Raji (cell line): ENCODE data around the gene ZCCHC24.

Source experiments
- POLR2A ChIP-seq: IDR thresholded peaks from 2 replicates; pipeline ENCODE4 v1.6.1; 2011; ENCODE audit warnings: low read depth, low read length, control low read depth; ENCODE audit not compliant: insufficient read depth

Gene ZCCHC24

GRCh38 chr10:79397575-79398303 lies 47.7 kb downstream of the ZCCHC24 start:
- no peak for TF ChIP-seq POLR2A

- no peak for TF ChIP-seq POLR2A
Measured at GRCh38 chr10:79397051-79397450, 48.4 kb downstream of the ZCCHC24 start.

DNA sequence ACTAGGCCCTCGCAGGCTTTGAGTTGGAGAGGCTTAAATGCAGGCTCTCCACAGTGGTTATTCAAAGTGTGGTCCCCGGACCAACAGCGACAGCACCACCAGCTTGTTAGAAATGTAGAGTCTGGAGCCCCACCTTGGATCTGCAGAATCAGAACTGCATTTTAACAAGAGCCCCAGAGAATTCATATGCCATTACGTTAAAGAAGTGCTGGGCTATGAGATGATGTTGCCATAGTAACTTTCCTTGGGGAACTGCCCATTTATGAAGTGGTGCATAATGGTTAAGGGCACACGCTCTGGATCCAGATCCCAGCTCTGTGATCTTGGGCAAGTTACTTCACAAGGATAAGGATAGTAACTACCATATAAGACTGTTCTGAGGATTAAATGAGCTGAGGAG lies 48.9 kb downstream of the ZCCHC24 start:
- no peak for TF ChIP-seq POLR2A

DNA sequence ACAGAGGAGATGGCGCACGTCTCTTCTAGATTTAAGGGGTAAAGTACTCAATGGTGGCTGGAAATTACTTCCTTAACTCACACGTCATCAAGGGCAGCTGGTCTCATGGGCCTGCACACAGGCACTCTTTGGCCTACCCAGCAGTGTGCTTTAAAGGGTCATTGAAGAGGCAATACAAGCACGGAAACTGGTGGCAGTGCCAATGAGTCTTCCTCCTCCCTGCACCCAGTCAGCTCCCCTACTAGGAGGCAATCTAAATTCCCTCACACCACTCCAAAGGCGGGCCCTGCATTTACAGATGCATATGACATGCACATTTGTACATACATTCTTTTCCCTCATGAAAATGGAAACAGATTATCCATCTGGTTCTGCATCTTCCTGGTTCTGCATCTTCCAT lies 50.8 kb downstream of the ZCCHC24 start:
- no peak for TF ChIP-seq POLR2A

GRCh38 chr10:79393924-79394610 lies 51.4 kb downstream of the ZCCHC24 start:
- no peak for TF ChIP-seq POLR2A

- TF ChIP-seq POLR2A = no peak
Measured at GRCh38 chr10:79393221-79393923, 52.1 kb downstream of the ZCCHC24 start.

DNA sequence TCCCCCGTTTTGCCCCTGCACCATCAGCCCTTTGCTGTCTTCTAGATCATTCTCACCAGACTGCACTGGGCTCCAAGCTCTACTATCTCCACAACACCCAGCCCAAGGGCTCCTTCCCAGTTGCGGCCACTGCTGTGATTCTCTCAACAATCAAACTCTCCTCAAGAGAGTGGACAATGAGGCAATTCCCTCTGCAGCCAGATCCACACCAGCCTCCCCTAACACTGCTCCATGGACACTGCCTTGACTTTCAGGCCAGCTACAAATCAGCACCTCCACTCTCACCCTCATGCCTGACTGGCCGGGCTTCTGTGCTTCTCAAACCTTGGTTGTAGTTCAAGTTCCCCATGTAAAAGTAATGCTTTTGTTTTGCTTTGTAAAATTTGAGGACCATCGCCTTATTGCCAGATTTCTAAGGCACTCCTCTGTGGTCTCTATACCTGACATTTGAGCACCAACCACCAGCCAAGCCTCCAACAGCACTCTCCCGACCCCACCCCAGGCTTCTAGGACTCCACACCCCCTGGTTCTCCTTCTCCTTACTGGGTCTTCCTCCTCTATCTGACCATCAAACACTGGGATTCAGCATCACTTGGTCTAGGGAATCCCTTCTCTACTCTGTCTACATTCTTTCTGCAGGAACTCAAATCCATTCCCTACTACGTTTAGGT lies 52.8 kb downstream of the ZCCHC24 start:
- TF ChIP-seq POLR2A = no peak

- no peak for TF ChIP-seq POLR2A
Measured at GRCh38 chr10:79392020-79392398, 53.4 kb downstream of the ZCCHC24 start.

DNA sequence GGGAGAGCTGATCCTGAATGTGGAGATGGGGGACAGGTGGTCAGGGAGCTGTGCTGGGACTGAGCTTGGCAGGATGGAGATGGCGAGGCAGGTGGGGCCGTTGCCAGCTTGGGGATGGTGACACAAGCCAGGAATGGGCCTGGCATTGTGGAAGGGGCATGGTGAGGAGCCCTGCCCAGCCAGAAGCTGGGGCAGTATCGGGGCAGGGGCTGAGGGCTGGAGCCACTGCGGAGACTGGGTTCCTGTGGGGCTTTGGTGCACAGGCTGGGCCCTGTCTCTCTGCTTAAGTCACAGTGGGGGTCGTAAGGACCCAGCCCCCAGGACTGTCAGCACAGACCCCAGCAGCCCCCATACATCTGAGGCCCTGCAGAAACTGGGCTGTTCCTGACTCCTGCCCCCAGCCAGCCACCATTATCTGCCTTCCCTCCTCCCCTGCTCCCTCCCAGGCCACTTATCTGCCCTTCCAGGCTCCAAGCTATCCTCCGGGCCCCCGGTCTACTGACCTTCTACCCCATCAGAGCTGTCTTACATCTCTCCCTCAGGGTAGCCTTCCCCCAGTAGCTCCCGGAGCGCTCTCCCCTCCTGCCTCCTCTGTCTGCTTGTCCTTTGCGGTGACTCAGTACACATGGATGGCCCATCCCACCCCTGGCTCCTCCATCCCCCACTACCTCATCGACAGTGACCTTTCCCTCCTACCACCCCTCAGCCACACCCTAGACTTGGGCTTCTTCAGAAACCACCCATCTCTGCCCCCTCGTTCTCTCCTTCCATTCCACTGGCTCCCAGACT lies 54.0 kb downstream of the ZCCHC24 start:
- TF ChIP-seq POLR2A = no peak

- no peak for TF ChIP-seq POLR2A
Measured at GRCh38 chr10:79390551-79391229, 54.7 kb downstream of the ZCCHC24 start.

GRCh38 chr10:79390057-79390456 lies 55.4 kb downstream of the ZCCHC24 start:
- TF ChIP-seq POLR2A = no peak

- no peak for TF ChIP-seq POLR2A
Measured at GRCh38 chr10:79387974-79388850, 57.2 kb downstream of the ZCCHC24 start.

DNA sequence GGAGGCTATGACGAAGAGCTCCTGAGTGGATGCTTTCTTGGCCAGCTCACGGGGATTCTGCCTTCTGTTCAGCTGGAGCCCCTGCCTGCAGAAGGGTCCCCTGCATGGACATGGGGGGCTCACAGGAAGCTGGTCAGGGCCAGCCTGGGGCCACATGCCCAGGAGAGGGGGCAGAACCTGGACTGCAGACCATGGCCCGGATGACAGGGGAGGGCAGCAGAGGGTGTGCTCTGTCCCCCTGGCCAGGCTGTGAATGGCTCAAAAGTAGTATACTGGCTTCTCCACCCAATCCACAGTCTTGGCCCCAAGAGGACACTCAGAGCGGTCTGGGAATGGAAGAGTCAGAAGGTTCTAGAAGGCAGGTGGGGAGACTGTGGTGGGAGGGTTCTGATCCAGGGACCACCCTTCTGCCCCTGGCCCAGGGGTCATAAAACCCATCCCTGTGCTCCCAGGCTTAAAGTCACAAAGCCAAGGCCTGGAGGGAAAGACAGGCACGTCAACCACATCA lies 57.9 kb downstream of the ZCCHC24 start:
- no peak for TF ChIP-seq POLR2A

DNA sequence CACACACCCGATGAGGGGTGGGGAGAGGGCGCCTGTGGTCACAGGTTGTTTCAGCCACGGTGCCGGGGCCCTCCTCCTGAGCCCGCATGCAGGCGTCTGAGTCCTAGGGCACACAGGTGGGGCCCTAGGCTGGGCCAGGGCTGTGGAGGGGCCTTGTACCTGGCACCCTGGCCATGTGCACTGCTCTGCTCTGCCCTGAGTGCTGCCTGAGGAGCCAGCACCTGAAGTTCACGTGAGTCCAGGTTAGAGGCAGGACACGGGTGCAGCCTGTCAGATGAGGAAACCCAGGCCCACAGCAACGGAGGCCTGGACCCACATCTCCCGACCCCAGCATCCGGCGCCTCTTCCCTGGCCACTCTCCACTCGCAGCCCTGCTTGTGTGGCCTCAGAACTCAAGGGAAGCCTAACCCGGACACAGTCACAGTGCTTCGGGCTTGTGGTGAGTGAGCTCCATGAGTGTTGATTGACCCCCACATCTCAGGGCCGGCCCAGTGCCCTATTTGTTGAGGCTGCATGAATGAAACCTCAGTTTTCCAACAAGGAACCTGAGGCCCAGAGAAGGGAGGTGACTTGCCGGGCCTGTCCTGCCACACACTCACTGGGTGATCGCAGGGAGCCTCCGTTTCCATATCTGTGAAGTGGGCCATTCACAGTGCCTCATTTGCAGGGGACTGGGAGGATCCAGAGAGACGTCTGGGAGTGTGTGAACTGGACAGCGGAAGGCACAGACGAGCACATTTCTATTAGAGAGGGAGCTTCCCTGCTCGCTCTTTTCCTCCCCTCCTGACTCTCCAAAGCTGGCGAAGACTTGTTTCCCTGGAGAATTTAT lies 58.6 kb downstream of the ZCCHC24 start:
- TF ChIP-seq POLR2A = no peak
